GM12892 (cell line): Measurements from ENCODE around the gene TMEM87B.

ENCODE experiments used
- POLR2A ChIP-seq: IDR thresholded peaks from 2 replicates; pipeline ENCODE4 v1.6.1; 2011; ENCODE audit warnings: low read depth, low read length, control low read depth
- POLR2AphosphoS5 ChIP-seq: IDR thresholded peaks from 2 replicates; pipeline ENCODE4 v1.6.1; 2011; ENCODE audit warnings: low read depth, low read length, control low read depth
- TAF1 ChIP-seq: IDR thresholded peaks from 2 replicates; pipeline ENCODE4 v1.6.1; 2011; ENCODE audit warnings: low read depth, mild to moderate bottlenecking, control low read depth, low read length, borderline replicate concordance

DNA sequence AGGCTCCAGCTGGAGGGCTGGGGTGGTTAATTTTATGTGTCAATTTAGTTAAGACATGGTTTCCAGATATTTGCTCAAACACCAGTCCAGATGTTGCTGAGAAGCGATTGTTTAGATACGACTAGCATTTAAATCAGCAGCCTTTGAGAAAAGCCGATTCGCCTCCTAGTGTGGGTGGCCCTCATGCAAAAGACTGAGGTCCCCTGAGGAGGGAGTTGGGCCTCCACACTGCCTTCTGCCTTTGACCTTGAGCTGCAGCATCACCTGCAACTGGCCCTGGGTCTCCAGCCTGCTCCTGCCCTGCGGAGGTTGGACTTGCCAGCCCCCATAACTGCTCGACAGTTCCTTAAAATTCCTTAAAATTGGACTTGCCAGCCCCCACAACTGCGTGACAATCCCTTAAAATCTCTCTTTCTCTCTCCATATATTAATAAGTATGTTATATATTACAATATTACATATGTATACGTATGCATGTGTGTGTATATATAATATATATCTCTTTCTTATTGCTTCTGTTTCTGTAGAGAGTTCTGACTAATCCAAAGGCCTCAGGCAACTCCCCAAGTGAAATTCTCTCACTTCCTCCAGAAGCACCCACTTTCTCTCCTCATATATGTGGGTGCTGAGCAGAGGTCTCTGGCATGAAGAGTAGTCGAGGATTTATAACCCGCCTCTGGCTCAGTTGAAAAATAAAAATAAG, 97.6 kb downstream of the TMEM87B start:
- TF ChIP-seq POLR2A: no peak
- no peak for TF ChIP-seq TAF1
- TF ChIP-seq POLR2AphosphoS5: no peak
